K562 (cell line): ENCODE results near the gene PFKL. TPM values are rescaled to one million over a fixed set of nuclear protein-coding genes. Genes with fewer than 3 reads are reported as not detected.

Source experiments
- ATAC-seq: fragments of 200-7000 bp; cut with Tn5 transposase; 3 replicates; pipeline ENCODE4 v1.9.1; 2020; ENCODE audit warnings: moderate library complexity
- BruUV-seq: library from RNA; stranded (reverse); fragments of 400-500 nt; replicated peaks from 2 replicates; lab custom pipeline; 2021; lab: Mats Ljungman, UMichigan
- CTCF ChIA-PET: fragments of 300-600 bp; formaldehyde crosslinking; extraction: SDS; loops from one replicate; lab custom pipeline; 2021; ENCODE audit warnings: low intra/inter-chr PET ratio; lab: Yijun Ruan, JAX
- POLR2A ChIA-PET: fragments of 300-600, 350-650 bp; sonication (Branson Sonifier 250); formaldehyde crosslinking; extraction: SDS; loops from one replicate; lab custom pipeline; 2021; ENCODE audit warnings: antibody characterized with exemption, inconsistent platforms; lab: Yijun Ruan, JAX
- DNase-seq, 4 experiments: peaks; one replicate each; pipeline versions ENCODE4 v3.0.0 to v3.0.0-alpha.2; 2011 to 2018; ENCODE audit warnings: low spot score in 3 of 4, mixed read lengths in 3 of 4; ENCODE audit errors: extremely low read depth in 1 of 4
- FAIRE-seq: peaks from 2 replicates; lab custom pipeline; 2011; peaks lifted over from hg19 to GRCh38; lab: Jason Lieb, UNC
- H2AFZ ChIP-seq: 2 replicates; pipeline ENCODE4 v1.6.0; 2011; ENCODE audit warnings: low read depth, low read length, control low read depth, inconsistent platforms
- H3K27ac ChIP-seq: fragments of 200-600 bp; 3 replicates; pipeline ENCODE4 v1.8.0; 2011; ENCODE audit warnings: low read depth, mild to moderate bottlenecking, control low read depth, inconsistent platforms, low read length, moderate library complexity, mixed read lengths; ENCODE audit errors: extremely low read depth
- H3K27me3 ChIP-seq, 2 experiments: fragments of 300-600 bp in 1 of 2; 2 replicates in 1 of 2; 3 replicates in 1 of 2; pipeline versions ENCODE4 v1.6.0 to v1.8.0; 2011; ENCODE audit warnings: inconsistent platforms in 2 of 2, low read length in 2 of 2, mild to moderate bottlenecking in 1 of 2, mixed read lengths in 1 of 2, moderate library complexity in 1 of 2; ENCODE audit not compliant: control insufficient read depth in 2 of 2, insufficient read depth in 2 of 2
- H3K36me3 ChIP-seq: fragments of 300-600 bp; 3 replicates; pipeline ENCODE4 v1.8.0; 2011; ENCODE audit warnings: mild to moderate bottlenecking, low read length, inconsistent platforms; ENCODE audit not compliant: control insufficient read depth, insufficient read depth
- H3K4me1 ChIP-seq, 2 experiments: fragments of 200-600 bp in 1 of 2; replicated peaks in 1 of 2; 2 replicates in 1 of 2; 3 replicates in 1 of 2; pipeline versions ENCODE4 v1.5.1 to v1.8.0; 2011; ENCODE audit warnings: inconsistent platforms in 2 of 2, low read length in 2 of 2, mild to moderate bottlenecking in 1 of 2, mixed read lengths in 1 of 2, moderate library complexity in 1 of 2; ENCODE audit not compliant: control insufficient read depth in 2 of 2, insufficient read depth in 2 of 2
- H3K4me2 ChIP-seq: 2 replicates; pipeline ENCODE4 v1.6.1; 2011; ENCODE audit warnings: low read length, control low read depth, inconsistent platforms, mixed read lengths; ENCODE audit not compliant: insufficient read depth
- H3K4me3 ChIP-seq: fragments of 200-600 bp; sonication (generic), shearing (Covaris generic); 2 replicates; pipeline ENCODE4 v1.5.1; 2016; ENCODE audit warnings: control low read depth, inconsistent platforms
- H3K79me2 ChIP-seq: fragments of 200-600 bp; 3 replicates; pipeline ENCODE4 v1.8.0; 2011; ENCODE audit warnings: low read length, inconsistent platforms; ENCODE audit not compliant: control insufficient read depth, insufficient read depth
- H3K9ac ChIP-seq, 2 experiments: 2 replicates each; pipeline versions ENCODE4 v1.6.0 to v1.6.1; 2011; ENCODE audit warnings: low read depth in 2 of 2, low read length in 2 of 2, control low read depth in 1 of 2, inconsistent platforms in 1 of 2, mild to moderate bottlenecking in 1 of 2, mixed read lengths in 1 of 2; ENCODE audit not compliant: insufficient read depth in 1 of 2
- H3K9me1 ChIP-seq: one replicate; pipeline ENCODE4 v1.6.0; 2011; ENCODE audit warnings: inconsistent platforms, mild to moderate bottlenecking, low read length, moderate library complexity; ENCODE audit not compliant: control insufficient read depth, insufficient read depth
- H3K9me3 ChIP-seq: replicated peaks from 2 replicates; pipeline ENCODE4 v1.5.1; 2011; ENCODE audit warnings: low read depth, low read length, inconsistent platforms; ENCODE audit not compliant: control insufficient read depth, insufficient read depth
- H4K20me1 ChIP-seq: replicated peaks from 2 replicates; pipeline ENCODE4 v1.6.1; 2011; ENCODE audit warnings: low read length, inconsistent platforms, mixed read lengths; ENCODE audit not compliant: control insufficient read depth, insufficient read depth
- ATF1 ChIP-seq, 2 experiments: fragments of 450-650 bp in 1 of 2; IDR thresholded peaks; 2 replicates each; pipeline ENCODE4 v1.6.1; 2016; ENCODE audit warnings: missing compliant biosample characterization in 1 of 2, missing genetic modification characterization in 1 of 2
- DPF2 ChIP-seq: fragments of 450-650 bp; IDR thresholded peaks from 2 replicates; pipeline ENCODE4 v1.6.1; 2016
- MTA2 ChIP-seq: fragments of 450-650 bp; IDR thresholded peaks from 2 replicates; pipeline ENCODE4 v1.6.1; 2016; ENCODE audit warnings: low read depth
- PCBP1 ChIP-seq: fragments of 200-400 bp; formaldehyde crosslinking; IDR thresholded peaks from 2 replicates; pipeline ENCODE4 v1.6.1; 2018; ENCODE audit warnings: mild to moderate bottlenecking, low read depth, low read length; ENCODE audit not compliant: poor library complexity, severe bottlenecking
- PML ChIP-seq: IDR thresholded peaks from 2 replicates; pipeline ENCODE4 v1.6.1; 2012; ENCODE audit warnings: low read length, inconsistent platforms
- WGBS: fragments of 100-300 bp; shearing (Covaris generic); methylation state at CpG from one replicate; pipeline ENCODE4 v1.1.6; 2016; ENCODE audit warnings: low coverage, mixed read lengths; ENCODE audit not compliant: insufficient coverage; ENCODE audit errors: missing lambda C conversion rate; 5-methylcytosine and 5-hydroxymethylcytosine counted together
- in situ Hi-C: fragments of 300-500 bp; cut with MboI; formaldehyde crosslinking; loops from 4 replicates; pipeline ENCODE4 v1.15.0; 2018; ENCODE audit warnings: inconsistent platforms, mixed read lengths
- intact Hi-C: fragments of 100-400 bp; cut with micrococcal nuclease; formaldehyde crosslinking; loops from 2 replicates; pipeline ENCODE4 v1.14.2; 2022
- polyA plus RNA-seq, 8 experiments: library from polyadenylated mRNA; depleted of rRNA in 4 of 8; stranded (reverse) in 5 of 8; unstranded in 3 of 8; fragments of >200 nt; fragmentation: Nextera tagmentation in 2 of 8; fragmentation: Illumina TruSeq in 1 of 8; extraction: Ambion mirVana in 2 of 8; extraction: Trizol in 1 of 8; gene quantifications; 2 replicates each; pipeline versions ENCODE4 v1.2.1 to v1.2.3, GENCODE V29; 2011 to 2014; ENCODE audit warnings: inconsistent platforms in 1 of 8, missing spikeins in 1 of 8
- total RNA-seq, 7 experiments: library from RNA; depleted of rRNA in 6 of 7; stranded (reverse); fragments of >200 nt in 6 of 7; fragmentation: Illumina TruSeq in 2 of 7; extraction: Trizol in 2 of 7; gene quantifications; 2 replicates each; pipeline versions ENCODE4 v1.2.1 to v1.2.3, GENCODE V29; 2011 to 2021; ENCODE audit warnings: low replicate concordance in 1 of 7
- TF ChIP-seq, protein P1 (sequence below), 2 experiments: IDR thresholded peaks; 2 replicates each; pipeline ENCODE4 v1.6.1; 2011; ENCODE audit warnings: borderline replicate concordance in 1 of 2, control low read depth in 1 of 2, low read depth in 1 of 2, low read length in 1 of 2, mild to moderate bottlenecking in 1 of 2, mixed read lengths in 1 of 2, moderate library complexity in 1 of 2; ENCODE audit not compliant: insufficient read depth in 1 of 2, insufficient read length in 1 of 2, poor library complexity in 1 of 2, severe bottlenecking in 1 of 2; ENCODE audit errors: extremely low read depth in 1 of 2
- TF ChIP-seq, protein P2 (sequence below): fragments of 450-650 bp; IDR thresholded peaks from 2 replicates; pipeline ENCODE4 v1.6.1; 2018; ENCODE audit not compliant: partially characterized antibody

PFKL gene
- total and polyA plus RNA-seq, 9 of the 15 experiments (the other 6 are each of a cell fraction or from before 2014, with no cell fraction given) = 1.1 to 124 (median 45.6) TPM

DNA sequence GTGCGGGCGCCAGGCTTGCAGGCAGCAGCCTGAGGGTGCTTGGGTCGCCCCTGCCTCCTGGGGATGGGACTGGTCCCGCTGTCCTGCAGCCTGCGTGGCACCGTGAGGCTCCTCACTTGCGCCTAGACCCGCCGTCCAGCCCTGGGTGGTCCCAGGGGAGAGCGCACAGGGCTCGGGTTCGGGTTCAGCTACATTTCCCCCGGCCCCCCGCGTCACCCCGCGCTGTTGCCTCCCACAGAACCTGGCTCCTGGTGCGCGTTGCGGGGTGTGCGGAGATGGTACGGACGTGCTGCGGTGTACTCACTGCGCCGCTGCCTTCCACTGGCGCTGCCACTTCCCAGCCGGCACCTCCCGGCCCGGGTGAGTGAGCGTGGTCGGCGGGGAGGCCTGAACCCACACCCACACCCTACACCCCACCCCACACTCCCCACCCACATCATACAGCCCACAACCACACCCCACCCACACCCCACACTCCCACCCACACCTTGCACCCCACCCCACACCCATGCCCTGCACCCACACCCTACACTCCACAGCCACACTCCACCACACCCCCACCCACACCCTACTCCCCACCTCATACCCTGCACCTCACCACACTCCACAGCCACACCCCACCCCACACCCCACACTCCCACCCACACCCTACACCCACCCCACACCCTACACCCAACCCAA, 6.2 kb upstream of the PFKL start:
- Histone ChIP-seq H4K20me1 (peaks cover 10% of the 10 kb centered on the region; the same call in 1 of the 2 replicates), H3K27me3 (peaks cover 9 to 46% of the 10 kb centered on the region in 2 experiments; a peak in 4 of 5 replicates), H3K79me2 (no peaks in the 10 kb centered on the region), H3K36me3 (no peaks in the 10 kb centered on the region), H3K4me2 (no peak overlapping the region), H3K9me1 (peaks cover 3% of the 10 kb centered on the region), H3K4me1 (peaks cover 0 to 65% of the 10 kb centered on the region in 2 experiments; a peak in 3 of 5 replicates), H2AFZ (no peak overlapping the region), H3K9ac (no peak overlapping the region), H3K9me3 (no peaks in the 10 kb centered on the region), H3K27ac (no peak overlapping the region), H3K4me3 (no peak overlapping the region)
- TF ChIP-seq PCBP1 = peak; percentile 52
- TF ChIP-seq DPF2 = no peak
- POLR2A ChIA-PET = no interaction called here
- DNase-seq = no peak
- CTCF ChIA-PET = no interaction called here
- intact Hi-C loops = no loop called here
- WGBS = 40% methylated on average over 33 of the region's 33 CpGs
- in situ Hi-C loops = loop anchor here (25.0 kb wide), 1 partner anchor 131 kb away; no protein-coding TSS in a partner anchor
- no TSS peak for BruUV-seq
- no peak for FAIRE-seq
- ATAC-seq = no peak

DNA sequence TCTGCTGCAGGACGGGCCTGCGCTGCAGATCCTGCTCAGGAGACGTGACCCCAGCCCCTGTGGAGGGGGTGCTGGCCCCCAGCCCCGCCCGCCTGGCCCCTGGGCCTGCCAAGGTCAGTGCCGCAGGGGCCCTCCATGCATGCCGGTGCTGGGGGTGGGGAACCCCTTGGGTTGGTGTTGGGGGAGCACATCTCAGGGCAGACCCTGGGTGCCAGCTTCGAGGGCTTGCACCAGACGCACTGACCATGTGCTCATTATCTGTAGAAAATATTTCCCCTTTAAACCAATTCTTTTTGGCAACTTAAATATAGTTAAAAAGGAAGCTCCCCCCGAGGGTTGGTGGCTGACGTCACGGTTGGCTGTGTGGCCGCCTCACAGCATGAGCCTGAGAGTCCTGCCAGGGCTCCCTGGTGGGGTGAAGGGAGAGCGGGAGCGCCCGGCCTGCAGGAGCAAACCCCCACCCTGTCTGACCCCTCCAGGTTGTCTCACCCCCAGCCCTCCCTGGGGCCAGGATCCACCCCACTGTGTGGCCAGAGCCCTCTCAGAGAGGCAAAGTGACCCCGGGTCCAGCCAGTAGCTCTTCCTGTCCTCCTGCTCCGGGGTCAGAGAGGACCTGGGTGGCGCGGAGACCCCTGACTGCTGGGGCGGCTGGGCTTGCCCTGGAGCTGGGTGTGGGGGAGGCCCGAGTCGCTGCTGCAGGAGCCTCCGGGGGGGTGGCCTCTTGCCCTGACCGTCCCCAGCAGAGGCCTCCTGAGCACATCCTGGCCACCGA, 5.3 kb upstream of the PFKL start:
- Histone ChIP-seq H3K27ac (no peak overlapping the region), H3K79me2 (no peaks in the 10 kb centered on the region), H3K9ac (peak overlapping the region in 1 of 2 experiments; percentile 75; a peak in 2 of 4 replicates), H3K4me2 (no peak overlapping the region), H3K4me1 (peaks cover 6 to 70% of the 10 kb centered on the region in 2 experiments), H2AFZ (no peak overlapping the region), H3K9me1 (peaks cover 3% of the 10 kb centered on the region), H3K27me3 (peaks cover 7 to 37% of the 10 kb centered on the region in 2 experiments; a peak in 3 of 5 replicates), H3K4me3 (no peak overlapping the region), H3K36me3 (no peaks in the 10 kb centered on the region), H3K9me3 (no peaks in the 10 kb centered on the region), H4K20me1 (peaks cover 7% of the 10 kb centered on the region; the same call in 1 of the 2 replicates)
- FAIRE-seq (no peak), DNase-seq (no peak), ATAC-seq (no peak)
- WGBS = 15% methylated on average over 22 of the region's 26 CpGs
- CTCF ChIA-PET = no interaction called here
- in situ Hi-C loops (loop anchor here (25.0 kb wide), 1 partner anchor 132 kb away; no protein-coding TSS in a partner anchor), intact Hi-C loops (no loop called here)
- BruUV-seq = no TSS peak
- POLR2A ChIA-PET = no interaction called here
- TF ChIP-seq, protein P1, sequence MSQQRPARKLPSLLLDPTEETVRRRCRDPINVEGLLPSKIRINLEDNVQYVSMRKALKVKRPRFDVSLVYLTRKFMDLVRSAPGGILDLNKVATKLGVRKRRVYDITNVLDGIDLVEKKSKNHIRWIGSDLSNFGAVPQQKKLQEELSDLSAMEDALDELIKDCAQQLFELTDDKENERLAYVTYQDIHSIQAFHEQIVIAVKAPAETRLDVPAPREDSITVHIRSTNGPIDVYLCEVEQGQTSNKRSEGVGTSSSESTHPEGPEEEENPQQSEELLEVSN (IDR thresholded peaks at IDR 0.05; ENCODE audit: borderline replicate concordance in 1 of 2, extremely low read depth in 1 of 2, insufficient read depth in 1 of 2, insufficient read length in 1 of 2, low read depth in 1 of 2, low read length in 1 of 2, poor library complexity in 1 of 2, severe bottlenecking in 1 of 2) = peak in 1 of 2 experiments; percentile 29
- TF ChIP-seq MTA2 (no peak), PML (no peak), ATF1 (CRISPR knock-in tag; IDR thresholded peaks at IDR 0.05) (no peak), ATF1 (tag; IDR thresholded peaks at IDR 0.05) (peak; percentile 55; the same call in 1 of the 2 replicates)
- TF ChIP-seq, protein P2, sequence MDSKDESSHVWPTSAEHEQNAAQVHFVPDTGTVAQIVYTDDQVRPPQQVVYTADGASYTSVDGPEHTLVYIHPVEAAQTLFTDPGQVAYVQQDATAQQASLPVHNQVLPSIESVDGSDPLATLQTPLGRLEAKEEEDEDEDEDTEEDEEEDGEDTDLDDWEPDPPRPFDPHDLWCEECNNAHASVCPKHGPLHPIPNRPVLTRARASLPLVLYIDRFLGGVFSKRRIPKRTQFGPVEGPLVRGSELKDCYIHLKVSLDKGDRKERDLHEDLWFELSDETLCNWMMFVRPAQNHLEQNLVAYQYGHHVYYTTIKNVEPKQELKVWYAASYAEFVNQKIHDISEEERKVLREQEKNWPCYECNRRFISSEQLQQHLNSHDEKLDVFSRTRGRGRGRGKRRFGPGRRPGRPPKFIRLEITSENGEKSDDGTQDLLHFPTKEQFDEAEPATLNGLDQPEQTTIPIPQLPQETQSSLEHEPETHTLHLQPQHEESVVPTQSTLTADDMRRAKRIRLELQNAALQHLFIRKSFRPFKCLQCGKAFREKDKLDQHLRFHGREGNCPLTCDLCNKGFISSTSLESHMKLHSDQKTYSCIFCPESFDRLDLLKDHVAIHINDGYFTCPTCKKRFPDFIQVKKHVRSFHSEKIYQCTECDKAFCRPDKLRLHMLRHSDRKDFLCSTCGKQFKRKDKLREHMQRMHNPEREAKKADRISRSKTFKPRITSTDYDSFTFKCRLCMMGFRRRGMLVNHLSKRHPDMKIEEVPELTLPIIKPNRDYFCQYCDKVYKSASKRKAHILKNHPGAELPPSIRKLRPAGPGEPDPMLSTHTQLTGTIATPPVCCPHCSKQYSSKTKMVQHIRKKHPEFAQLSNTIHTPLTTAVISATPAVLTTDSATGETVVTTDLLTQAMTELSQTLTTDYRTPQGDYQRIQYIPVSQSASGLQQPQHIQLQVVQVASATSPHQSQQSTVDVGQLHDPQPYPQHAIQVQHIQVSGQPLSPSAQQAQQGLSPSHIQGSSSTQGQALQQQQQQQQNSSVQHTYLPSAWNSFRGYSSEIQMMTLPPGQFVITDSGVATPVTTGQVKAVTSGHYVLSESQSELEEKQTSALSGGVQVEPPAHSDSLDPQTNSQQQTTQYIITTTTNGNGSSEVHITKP = peak; percentile 16
